OCI-LY1 (cell line): ENCODE results near the gene ARL8B.

Experiments used
- H2AFZ ChIP-seq: fragments of 200-600 bp; sonication (generic), shearing (Covaris generic); 2 replicates; pipeline ENCODE4 v1.6.0; 2014; ENCODE audit warnings: antibody characterized with exemption, mild to moderate bottlenecking, low read length
- H3F3A ChIP-seq: fragments of 200-600 bp; sonication (generic), shearing (Covaris generic); 2 replicates; pipeline ENCODE4 v1.6.0; 2014; ENCODE audit warnings: mild to moderate bottlenecking, antibody characterized with exemption, low read length, moderate library complexity; ENCODE audit not compliant: insufficient read depth
- H3K27ac ChIP-seq: fragments of 200-600 bp; sonication (generic); 2 replicates; pipeline ENCODE4 v1.5.1; 2014; ENCODE audit warnings: low read length, mixed run types, mild to moderate bottlenecking, low read depth; ENCODE audit not compliant: poor library complexity, severe bottlenecking
- H3K27me3 ChIP-seq: fragments of 200-600 bp; sonication (generic); 2 replicates; pipeline ENCODE4 v1.6.0; 2014; ENCODE audit warnings: antibody characterized with exemption, mild to moderate bottlenecking, low read length, moderate library complexity; ENCODE audit not compliant: insufficient read depth
- H3K36me3 ChIP-seq: fragments of 200-600 bp; sonication (generic); 2 replicates; pipeline ENCODE4 v1.6.1; 2014; ENCODE audit warnings: mild to moderate bottlenecking, antibody characterized with exemption, low read length, moderate library complexity, mixed read lengths; ENCODE audit not compliant: insufficient read depth
- H3K4me1 ChIP-seq: fragments of 200-600 bp; sonication (generic); 2 replicates; pipeline ENCODE4 v1.5.1; 2014; ENCODE audit warnings: mild to moderate bottlenecking, low read length, moderate library complexity; ENCODE audit not compliant: insufficient read depth, severe bottlenecking
- H3K4me2 ChIP-seq: fragments of 200-600 bp; sonication (generic), shearing (Covaris generic); 2 replicates; pipeline ENCODE4 v1.6.1; 2014; ENCODE audit warnings: low read length
- H3K4me3 ChIP-seq: fragments of 200-600 bp; sonication (generic); 2 replicates; pipeline ENCODE4 v1.5.1; 2014; ENCODE audit warnings: low read length, low read depth, mild to moderate bottlenecking, mixed read lengths; ENCODE audit not compliant: poor library complexity, severe bottlenecking
- H3K79me2 ChIP-seq: fragments of 200-600 bp; shearing (Covaris generic); 2 replicates; pipeline ENCODE4 v1.6.1; 2016; ENCODE audit warnings: mixed run types, low read length, mixed read lengths; ENCODE audit not compliant: insufficient read depth
- H3K9ac ChIP-seq: fragments of 200-600 bp; sonication (generic), shearing (Covaris generic); 2 replicates; pipeline ENCODE4 v1.6.1; 2014; ENCODE audit warnings: mild to moderate bottlenecking, low read length, mixed read lengths
- H3K9me2 ChIP-seq: fragments of 200-600 bp; sonication (generic), shearing (Covaris generic); 2 replicates; pipeline ENCODE4 v1.6.1; 2014; ENCODE audit warnings: low read depth, mild to moderate bottlenecking, low read length, mixed read lengths
- H3K9me3 ChIP-seq: fragments of 200-600 bp; shearing (Covaris generic); 2 replicates; pipeline ENCODE4 v1.6.1; 2014; ENCODE audit warnings: low read length, mixed read lengths
- H4K20me1 ChIP-seq: fragments of 200-600 bp; sonication (generic), shearing (Covaris generic); 2 replicates; pipeline ENCODE4 v1.6.0; 2016; ENCODE audit warnings: mild to moderate bottlenecking, low read length; ENCODE audit not compliant: insufficient read depth
- EZH2 ChIP-seq: fragments of 200-600 bp; sonication (generic), shearing (Covaris generic); IDR thresholded peaks from 2 replicates; pipeline ENCODE4 v1.8.0; 2017; ENCODE audit warnings: borderline replicate concordance, mixed run types, mild to moderate bottlenecking, antibody characterized with exemption, low read length, moderate library complexity, mixed read lengths
- TF ChIP-seq, protein P1 (sequence below): fragments of 200-600 bp; sonication (generic), shearing (Covaris generic); IDR thresholded peaks from 2 replicates; pipeline ENCODE4 v1.5.1; 2017; ENCODE audit warnings: mild to moderate bottlenecking, antibody characterized with exemption, low read length, moderate library complexity, mixed read lengths

ARL8B gene

DNA sequence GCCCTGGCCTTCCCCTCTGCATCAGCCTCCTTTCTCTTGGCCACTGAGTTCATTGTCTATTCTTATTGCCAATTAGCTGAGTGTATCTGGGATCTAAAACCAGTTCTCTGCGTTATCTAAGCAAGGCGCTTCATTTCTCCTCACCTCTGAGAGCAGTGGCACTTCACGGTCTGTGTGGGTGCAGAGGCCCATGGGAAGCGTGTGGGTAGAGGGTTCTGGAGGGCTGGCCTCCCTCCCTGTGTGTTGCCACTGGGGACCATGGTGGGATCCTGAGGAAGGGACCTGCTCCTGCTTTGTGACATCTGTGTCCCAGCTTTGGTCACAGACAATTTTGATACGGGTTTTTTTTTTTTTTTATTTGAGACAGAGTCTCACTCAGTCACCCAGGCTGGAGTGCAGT is 98.1 kb downstream of the ARL8B start:
- Histone ChIP-seq H3K27me3 (no peaks in the 10 kb centered on the region), H3K79me2 (no peaks in the 10 kb centered on the region), H3K4me1 (no peaks in the 10 kb centered on the region), H3K9me3 (no peaks in the 10 kb centered on the region), H3K4me2 (no peak overlapping the region), H3K27ac (no peak overlapping the region), H4K20me1 (no peaks in the 10 kb centered on the region), H3F3A (no peaks in the 10 kb centered on the region), H3K36me3 (peaks cover 48% of the 10 kb centered on the region), H3K4me3 (no peak overlapping the region), H3K9ac (no peak overlapping the region), H3K9me2 (no peaks in the 10 kb centered on the region), H2AFZ (no peak overlapping the region)
- no peak for TF ChIP-seq EZH2
- TF ChIP-seq, protein P1, sequence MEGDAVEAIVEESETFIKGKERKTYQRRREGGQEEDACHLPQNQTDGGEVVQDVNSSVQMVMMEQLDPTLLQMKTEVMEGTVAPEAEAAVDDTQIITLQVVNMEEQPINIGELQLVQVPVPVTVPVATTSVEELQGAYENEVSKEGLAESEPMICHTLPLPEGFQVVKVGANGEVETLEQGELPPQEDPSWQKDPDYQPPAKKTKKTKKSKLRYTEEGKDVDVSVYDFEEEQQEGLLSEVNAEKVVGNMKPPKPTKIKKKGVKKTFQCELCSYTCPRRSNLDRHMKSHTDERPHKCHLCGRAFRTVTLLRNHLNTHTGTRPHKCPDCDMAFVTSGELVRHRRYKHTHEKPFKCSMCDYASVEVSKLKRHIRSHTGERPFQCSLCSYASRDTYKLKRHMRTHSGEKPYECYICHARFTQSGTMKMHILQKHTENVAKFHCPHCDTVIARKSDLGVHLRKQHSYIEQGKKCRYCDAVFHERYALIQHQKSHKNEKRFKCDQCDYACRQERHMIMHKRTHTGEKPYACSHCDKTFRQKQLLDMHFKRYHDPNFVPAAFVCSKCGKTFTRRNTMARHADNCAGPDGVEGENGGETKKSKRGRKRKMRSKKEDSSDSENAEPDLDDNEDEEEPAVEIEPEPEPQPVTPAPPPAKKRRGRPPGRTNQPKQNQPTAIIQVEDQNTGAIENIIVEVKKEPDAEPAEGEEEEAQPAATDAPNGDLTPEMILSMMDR: no peak

DNA sequence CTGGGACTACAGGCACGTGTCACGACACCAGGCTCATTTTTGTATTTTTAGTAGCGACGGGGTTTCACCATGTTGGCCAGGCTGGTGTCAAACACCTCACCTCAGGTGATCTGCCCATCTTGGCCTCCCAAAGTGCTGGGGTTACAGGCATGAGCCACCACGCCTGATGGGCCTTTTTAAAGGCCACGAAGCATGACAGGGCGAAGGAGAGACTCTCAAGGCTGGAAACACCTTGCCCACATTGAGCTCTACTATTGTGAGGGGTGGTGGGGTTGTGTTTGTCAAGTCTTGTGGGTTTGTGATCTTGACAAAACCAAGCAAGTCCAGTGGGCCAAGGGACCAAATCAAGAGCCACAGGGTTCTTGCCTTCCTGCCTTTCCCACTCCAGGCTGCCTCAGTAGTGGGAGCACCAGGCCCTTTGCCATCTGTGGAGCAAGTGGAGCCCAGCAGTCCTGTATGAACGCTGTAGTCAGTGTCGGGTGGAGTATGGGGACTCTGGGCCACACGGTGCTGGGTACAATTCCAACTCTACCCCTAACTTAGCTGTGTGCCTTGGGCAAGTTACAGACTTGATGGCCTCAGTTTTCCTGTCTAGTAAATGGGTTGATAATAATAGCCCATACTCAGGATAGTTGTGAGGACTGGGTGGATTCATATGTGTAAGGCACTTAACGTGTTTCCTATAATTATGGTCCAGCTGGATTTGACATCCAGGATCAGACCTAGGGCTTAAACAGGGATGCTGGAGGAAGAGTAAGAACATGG is 98.8 kb downstream of the ARL8B start:
- H3K4me3 ChIP-seq: no peak overlapping the region
- H3K27ac ChIP-seq: no peak overlapping the region
- no peaks in the 10 kb centered on the region for H3F3A ChIP-seq
- no peak for TF ChIP-seq EZH2
- TF ChIP-seq, protein P1: no peak
- H3K4me1 ChIP-seq: no peaks in the 10 kb centered on the region
- no peaks in the 10 kb centered on the region for H3K27me3 ChIP-seq
- no peak overlapping the region for H3K9ac ChIP-seq
- no peaks in the 10 kb centered on the region for H4K20me1 ChIP-seq
- H3K36me3 ChIP-seq: peaks cover 41% of the 10 kb centered on the region
- H3K79me2 ChIP-seq: no peaks in the 10 kb centered on the region
- no peak overlapping the region for H2AFZ ChIP-seq
- no peaks in the 10 kb centered on the region for H3K9me3 ChIP-seq
- H3K9me2 ChIP-seq: no peaks in the 10 kb centered on the region
- H3K4me2 ChIP-seq: no peak overlapping the region

DNA sequence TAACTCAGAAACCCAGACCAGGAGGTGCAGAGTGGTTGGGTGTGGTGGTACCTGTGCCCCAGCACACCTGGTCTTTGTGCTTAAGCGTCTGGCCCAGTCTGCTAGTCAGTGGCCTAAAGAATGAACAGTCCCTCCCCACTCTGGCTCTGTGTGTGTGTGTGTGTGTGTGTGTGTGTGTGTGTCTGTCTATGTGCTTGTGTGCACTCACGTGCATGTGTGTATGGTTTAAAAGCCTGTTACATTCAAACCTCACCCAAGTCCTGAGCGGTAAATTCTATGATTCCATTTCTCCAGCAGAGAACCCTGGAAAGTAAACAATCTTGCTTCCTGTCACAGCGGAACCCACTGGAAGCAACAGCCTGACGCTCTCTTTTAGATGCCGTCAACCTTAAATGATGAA is 99.6 kb downstream of the ARL8B start:
- H3K4me2 ChIP-seq: no peak overlapping the region
- peaks cover 34% of the 10 kb centered on the region for H3K36me3 ChIP-seq
- no peak overlapping the region for H3K9ac ChIP-seq
- H3K4me3 ChIP-seq: no peak overlapping the region
- no peaks in the 10 kb centered on the region for H3K27me3 ChIP-seq
- H3F3A ChIP-seq: no peaks in the 10 kb centered on the region
- H2AFZ ChIP-seq: no peak overlapping the region
- H3K27ac ChIP-seq: no peak overlapping the region
- H3K9me2 ChIP-seq: no peaks in the 10 kb centered on the region
- TF ChIP-seq, protein P1: no peak
- no peak for TF ChIP-seq EZH2
- no peaks in the 10 kb centered on the region for H3K79me2 ChIP-seq
- H3K9me3 ChIP-seq: no peaks in the 10 kb centered on the region
- no peaks in the 10 kb centered on the region for H4K20me1 ChIP-seq
- H3K4me1 ChIP-seq: no peaks in the 10 kb centered on the region
